Colon (tissue), 2 donors: Measurements from ENCODE around the gene ZW10.

Experiments used
- FAIRE-seq: peaks from 2 replicates; lab custom pipeline; 2012; peaks lifted over from hg19 to GRCh38; lab: Jason Lieb, UNC
- donor health status: control.
- donor health status: control.

The ZW10 gene

DNA sequence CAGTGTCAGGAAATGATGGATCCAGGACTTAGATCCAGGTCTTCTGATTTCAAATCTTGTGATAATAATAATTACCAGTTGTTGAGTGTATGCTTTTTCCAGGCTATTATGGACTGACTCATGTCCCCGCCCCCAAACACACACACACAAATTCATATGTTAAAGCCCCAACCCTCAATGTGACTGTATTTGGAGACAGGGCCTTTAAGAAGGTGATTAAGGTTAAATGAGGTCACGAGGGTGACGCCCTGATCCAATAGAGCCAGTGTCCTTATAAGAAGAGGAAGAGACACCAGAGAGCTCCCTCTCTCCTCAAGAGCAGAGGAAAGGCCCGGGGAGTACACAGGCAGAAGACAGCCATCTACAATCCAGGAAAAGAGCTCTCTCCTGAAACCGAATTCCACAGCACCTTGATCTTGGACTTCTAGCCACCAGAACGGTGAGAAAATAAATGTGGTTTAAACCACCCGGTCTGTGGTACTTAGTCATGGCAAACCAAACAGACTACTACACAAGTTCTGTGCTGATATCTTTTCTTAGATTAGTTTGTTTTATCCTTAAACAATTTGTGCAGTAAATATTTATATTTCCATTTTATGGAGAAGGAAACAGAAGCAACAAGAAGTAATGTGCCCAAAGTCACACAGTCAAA is 75.6 kb downstream of the ZW10 start:
- no peak for FAIRE-seq

GRCh38 chr11:113697111-113697510 is 76.4 kb downstream of the ZW10 start:
- no peak for FAIRE-seq

DNA sequence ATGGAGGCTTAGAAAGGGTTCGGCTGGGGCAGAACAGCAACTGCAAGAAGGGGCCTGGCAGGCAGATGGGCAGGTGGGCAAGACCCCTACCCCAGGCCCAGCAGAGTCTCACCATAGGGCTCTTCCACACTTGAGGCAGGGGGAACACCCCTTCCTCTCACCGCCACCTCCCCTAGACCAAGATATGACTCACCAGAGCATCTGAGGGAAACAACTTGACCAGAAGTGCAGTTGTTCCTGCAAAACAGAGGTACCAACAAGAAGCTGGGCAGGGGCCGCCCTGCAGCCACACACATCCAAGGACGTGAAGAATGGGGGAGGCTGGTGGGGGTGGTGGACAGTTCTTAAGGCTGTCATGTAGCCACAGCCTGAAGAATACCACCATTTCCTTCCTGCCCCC is 78.3 kb downstream of the ZW10 start:
- no peak for FAIRE-seq

DNA sequence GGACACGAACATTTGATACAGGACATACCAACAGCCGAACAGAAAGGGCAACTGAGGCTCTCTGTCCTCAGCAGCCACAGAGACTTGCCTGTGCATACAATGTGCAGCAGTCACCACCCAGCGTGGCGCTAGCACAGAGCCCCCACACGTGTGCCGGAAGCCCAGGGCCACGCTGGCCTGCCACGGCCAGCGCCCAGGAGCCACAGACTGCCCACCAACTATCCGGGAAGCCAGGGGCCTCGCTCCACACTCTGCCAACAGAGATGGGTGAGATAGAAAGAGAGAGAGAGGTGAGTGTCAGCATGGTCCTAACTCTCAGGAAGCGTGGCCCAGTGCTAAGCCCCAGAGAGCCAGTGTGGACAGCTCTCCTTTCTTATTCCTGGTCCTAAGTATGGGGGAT is 79.1 kb downstream of the ZW10 start:
- no peak for FAIRE-seq

DNA sequence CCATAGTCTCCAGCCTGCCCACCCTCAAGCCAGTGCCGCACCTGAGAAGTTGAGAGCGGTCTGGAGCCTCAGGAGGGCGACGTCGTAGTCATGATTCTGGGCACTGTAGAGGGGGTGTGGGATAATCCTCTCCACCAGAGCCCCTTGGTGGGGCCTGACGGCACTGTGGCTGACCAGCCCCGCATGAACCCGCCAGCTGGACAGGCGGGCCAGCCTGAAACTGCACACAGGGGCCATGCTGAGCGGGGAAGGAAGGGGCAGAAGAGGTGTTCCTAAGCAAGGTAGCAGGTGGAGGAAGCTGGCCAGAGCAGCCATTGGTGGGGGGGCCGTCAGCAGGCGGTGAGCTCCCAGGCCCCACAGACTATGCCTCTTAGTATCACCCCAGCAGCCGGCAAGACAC is 80.5 kb downstream of the ZW10 start:
- no peak for FAIRE-seq

- no peak for FAIRE-seq
Measured at GRCh38 chr11:113690619-113691569, 82.6 kb downstream of the ZW10 start.

- no peak for FAIRE-seq
Measured at GRCh38 chr11:113689768-113690618, 83.5 kb downstream of the ZW10 start.

GRCh38 chr11:113685654-113686359 is 87.7 kb downstream of the ZW10 start:
- FAIRE-seq, result no peak

GRCh38 chr11:113684496-113684895 is 89.0 kb downstream of the ZW10 start:
- FAIRE-seq, result no peak

GRCh38 chr11:113683481-113684046 is 89.9 kb downstream of the ZW10 start:
- FAIRE-seq, result no peak
